G401.6 (cell line): ENCODE measurements around the gene RTF2.

Experiments used
- FAIRE-seq: peaks from 2 replicates; lab custom pipeline; 2012; peaks lifted over from hg19 to GRCh38; lab: Jason Lieb, UNC

Gene RTF2, protein sequence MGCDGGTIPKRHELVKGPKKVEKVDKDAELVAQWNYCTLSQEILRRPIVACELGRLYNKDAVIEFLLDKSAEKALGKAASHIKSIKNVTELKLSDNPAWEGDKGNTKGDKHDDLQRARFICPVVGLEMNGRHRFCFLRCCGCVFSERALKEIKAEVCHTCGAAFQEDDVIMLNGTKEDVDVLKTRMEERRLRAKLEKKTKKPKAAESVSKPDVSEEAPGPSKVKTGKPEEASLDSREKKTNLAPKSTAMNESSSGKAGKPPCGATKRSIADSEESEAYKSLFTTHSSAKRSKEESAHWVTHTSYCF

DNA sequence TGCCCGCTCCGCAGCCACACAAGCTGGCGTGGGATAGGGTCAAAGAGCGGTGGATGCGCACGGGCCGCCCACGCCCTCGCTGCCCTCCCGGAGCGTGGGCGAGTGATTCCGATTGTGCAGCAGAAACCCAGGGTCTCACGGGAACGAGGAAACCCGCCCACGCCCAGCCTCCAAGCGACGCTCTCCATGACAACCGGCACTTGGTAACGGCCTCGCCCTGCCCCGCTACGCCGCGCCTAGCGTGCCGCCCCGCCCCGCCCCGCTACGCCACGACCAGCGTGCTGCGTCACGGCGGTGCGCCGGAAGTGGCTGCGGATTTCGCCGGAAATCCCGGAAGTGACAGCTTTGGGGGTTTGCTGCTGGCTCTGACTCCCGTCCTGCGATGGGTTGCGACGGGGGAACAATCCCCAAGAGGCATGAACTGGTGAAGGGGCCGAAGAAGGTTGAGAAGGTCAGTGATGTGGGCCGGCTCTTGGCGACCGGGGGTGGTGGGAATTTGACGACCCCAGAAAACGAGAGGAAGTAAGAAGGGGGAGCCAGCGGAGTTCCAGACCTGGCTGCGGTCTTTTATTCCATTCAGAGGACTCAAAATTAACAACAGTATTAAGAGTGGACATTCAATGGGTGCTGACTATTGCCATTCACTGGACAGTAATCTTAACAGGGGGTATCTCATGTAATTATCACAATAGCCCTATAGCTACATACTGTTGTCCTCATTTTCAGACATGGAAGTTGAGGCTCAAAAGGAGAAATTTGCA lies at the start of gene RTF2:
Gene RTF2, plus strand, starts transcription at position 312 of the 761 bp plus-strand sequence. Its CDS starts 71 bp downstream, at position 383.
- FAIRE-seq: no peak

DNA sequence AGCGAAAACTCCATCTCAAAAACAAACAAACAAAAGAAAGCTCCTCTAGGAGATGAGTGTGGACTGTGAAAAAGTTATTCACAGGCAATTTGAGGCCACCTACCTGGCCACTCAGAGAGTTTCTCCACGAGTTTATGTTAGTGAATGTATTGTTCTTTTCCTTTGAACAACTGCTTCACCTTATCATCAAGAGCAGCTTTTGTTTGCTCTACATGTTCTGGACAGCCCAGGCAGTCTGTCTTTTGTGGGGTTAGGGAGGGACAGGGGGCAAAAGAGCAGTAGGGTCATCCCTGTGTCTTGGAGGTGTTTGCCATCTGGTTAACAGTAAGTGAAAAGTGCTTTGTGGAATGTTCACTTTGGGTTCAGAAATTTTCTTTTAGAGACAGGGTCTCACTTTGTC lies 48.4 kb upstream of the RTF2 start:
- no peak for FAIRE-seq

DNA sequence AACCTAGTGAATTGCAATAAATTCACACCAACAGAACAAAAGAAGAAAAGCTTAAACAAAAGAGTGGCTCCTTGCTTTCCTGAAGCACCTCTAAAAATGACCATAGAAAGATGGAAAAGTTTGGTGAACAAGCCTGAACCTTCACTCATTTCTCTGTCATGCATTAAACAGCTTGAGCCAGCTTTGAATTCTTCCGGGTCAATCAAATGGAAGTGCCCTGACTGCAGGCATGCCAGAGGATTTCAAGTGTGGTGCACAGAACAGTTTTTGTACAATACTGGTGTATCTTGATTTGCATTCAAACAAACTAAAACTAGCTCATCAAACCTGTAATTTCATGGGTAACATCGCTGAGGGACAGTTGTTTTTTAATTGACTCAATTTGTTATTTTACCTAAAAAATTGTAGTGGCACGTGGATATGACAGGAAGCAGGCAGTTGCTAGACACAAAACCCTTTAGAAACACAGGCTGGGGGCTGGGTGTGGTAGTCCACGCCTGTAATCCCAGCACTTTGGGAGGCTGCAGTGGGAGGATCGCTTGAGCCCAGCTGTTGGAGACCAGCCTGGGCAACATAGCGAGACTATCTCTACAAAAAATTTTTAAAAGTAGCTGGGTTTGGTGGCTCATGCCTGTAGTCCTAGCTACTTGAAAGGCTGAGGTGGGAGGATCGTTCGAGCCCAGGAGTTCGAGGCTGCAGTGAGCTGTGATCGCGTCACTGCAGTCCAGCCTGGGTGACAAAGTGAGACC lies 47.3 kb upstream of the RTF2 start:
- FAIRE-seq: no peak

DNA sequence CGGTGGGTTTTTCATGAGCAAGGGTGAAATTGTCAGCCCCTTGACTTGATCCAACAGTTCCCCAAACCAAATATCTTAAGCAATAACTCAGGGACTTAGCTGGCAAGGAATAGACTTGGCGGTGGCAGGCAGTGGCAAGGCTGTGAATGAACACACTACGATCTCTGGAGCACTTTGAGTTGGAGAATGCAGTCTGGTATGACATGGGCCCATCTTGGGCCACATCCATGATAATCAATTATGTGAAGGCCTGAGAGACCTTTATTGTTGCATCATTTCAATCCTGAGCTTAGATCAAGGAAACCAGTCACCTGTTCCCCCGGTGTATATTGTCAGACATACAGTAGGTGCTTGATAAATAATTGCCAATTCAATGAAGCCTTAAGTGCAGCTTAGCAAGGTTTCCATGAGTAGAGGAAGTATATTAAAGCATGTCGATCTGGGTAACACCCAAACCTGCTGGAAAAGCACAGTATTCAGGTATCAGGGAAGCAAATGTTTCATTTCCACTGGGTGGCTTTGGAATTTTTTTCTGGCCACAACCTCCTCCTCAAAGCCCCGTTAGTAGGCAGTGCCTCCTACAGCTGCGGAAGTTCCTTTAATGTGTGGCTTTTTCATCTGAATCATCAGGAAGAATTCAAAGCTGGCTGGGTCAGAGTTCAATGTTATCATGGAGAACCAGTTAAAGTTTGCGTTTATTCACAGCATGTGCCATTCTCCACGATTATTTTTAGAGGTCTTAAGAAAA lies 46.2 kb upstream of the RTF2 start:
- no peak for FAIRE-seq

DNA sequence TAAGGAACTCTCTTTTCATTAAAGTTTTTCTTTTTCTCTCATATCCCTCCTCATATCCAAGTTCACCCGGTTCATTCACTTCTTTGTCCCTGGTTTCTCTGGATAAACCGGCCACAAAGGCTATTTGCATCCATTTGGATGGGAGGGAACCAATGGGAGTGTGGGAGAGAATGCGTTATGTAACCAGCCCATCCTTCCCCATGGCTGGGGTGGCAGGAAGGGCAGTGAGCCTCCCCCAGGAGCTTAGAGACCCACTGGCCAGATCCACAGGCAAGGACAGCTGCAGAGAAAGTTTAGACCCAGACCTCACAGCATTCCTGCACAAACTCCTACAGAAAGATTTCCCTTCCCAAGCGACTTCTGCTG lies 45.6 kb upstream of the RTF2 start:
- no peak for FAIRE-seq

DNA sequence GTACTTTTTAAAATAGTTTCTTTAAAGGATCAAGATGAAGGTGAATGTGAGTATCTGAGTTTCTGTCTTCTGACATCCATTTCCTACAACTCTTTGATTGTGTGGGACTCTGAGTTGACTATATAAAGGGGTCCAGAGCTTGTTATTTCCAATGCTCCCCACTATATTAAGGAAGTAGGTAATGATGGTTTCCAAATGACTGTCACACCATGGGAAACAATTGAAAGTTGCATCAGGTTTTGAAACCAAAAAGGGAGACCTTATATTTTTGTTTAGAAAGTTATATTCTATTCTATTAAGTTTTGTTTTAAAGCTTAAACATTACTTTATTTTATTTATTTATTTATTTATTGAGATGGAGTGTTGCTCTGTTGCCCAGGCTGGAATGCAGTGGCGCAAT lies 45.2 kb upstream of the RTF2 start:
- no peak for FAIRE-seq

DNA sequence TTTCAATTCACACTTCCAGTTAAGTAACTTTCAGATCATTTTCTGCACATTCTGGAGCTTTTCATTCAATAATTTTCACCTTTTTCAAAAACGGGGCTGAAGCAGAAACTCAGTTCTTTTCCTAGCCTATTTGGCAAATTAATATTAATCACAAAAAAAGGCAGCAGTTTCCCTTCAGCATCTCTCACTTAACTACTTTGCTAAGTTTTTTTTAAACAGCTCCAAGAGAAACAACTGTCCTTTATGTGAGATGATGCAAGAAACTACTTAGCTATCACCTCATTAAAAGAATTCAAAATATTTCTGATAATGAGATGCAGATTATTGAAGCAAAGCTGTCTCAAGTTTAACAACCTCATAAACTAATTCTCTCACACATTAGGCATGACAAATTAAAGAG lies 44.5 kb upstream of the RTF2 start:
- FAIRE-seq: no peak

DNA sequence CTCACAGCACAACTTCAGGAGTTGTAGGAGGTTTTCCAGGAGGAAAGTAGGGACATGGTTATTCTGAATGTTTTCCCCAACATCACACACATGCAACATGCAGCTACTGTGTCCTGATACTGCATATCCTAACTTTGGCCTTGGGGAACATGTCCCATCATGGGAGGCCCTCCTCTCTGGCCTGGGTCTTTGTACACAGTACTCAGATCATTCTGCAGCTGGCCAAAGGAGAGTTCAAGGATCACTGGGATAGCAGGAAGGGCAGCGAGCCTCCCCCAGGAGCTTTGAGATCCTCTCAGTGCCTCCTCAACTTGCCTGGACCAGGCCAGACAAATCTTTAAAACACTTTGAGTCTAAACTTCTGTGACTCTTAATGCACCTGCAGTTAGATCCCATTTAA lies 43.5 kb upstream of the RTF2 start:
- FAIRE-seq: no peak

DNA sequence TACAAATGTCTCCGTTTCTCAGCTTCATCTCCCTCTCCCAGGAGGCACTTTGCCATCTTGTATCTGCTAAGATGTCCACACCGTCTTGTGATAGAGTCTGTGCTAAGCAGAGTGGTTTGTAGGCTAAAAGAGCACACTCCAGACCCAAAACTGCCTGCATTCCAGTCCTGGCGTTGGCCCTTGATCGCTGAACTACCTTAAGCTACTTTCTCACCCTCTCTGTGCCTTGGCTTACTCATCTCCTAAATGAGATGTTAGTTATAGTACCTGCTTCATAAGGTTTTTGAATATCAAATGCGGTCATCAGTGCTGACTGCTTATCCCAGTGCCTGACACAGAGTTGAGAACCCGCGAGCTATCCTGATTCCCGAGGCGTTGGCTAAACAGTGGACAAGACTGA lies 42.4 kb upstream of the RTF2 start:
- no peak for FAIRE-seq

DNA sequence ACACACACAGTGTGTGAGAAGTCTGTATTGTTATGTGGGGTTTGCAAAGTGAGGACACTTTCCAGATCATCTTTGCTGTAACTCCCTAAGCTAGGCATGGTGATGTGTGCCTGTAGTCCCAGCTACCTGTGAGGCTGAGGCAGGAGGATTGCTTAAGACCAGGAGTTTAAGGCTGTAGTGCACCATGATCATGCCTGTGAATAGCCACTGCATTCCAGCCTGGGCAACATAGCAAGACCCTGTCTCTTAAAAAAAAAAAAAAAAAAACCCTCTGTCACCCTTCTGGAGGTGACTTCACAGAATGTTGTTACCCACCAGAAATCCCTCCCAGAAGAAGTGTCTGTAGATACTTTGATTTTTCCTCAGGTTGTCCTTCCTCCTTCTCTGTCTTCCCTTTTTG lies 41.5 kb upstream of the RTF2 start:
- no peak for FAIRE-seq

DNA sequence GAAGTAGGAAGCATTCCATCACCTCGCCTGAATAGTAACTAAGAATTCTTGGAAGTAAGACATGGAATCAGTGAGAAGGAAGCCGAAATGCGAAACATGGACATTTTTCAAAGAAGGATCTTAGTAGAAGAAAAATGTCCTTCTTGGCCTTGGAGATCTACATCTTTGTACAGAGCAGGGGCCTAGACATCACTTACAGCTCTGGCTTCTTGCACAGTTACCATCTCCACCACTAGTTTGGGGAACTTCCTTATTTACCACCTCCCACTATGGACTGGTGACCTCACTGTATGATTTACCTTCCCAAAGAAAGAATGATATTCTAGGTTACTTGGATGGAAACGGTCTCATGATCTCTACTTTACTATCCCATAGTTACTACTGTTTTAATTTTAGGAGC lies 40.6 kb upstream of the RTF2 start:
- FAIRE-seq: no peak

DNA sequence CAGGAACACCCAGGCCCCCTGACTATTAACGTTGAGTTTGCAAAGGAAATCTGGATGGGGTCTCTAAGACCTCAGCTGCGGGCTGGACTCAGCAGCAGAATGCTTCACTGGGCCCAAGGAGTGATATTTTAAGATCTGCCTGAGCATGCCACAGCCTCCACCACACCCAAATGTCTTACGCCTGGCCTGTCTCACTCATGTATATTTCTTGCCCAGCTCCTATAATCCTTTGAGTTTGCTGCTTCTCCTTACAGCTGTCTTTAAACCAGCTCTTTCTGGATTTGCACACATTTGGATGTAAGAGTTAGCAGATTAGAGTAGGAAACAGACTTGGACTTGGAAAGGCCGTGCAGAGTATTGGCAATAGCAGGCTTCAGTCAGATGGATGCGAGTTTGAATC lies 40.0 kb upstream of the RTF2 start:
- no peak for FAIRE-seq

DNA sequence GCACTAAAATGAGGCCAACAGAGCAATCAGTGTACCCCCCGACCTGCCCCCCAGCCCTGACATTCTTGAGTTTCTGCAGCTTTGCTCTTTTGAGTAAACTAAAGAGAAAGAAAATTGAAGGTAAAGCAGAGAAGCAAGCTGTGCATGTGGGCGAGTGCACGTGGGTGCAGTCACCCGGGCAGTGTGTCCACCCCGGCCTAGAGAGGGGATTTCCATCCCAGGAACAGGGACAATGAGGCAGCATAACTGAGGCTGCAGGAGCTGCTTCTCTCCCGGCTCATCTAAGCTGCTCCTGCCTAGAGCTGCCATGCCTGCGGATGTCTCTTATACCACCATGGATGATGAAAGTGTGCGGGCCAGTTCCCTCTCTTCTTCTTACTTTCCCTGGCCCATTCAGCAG lies 39.5 kb upstream of the RTF2 start:
- FAIRE-seq: no peak

DNA sequence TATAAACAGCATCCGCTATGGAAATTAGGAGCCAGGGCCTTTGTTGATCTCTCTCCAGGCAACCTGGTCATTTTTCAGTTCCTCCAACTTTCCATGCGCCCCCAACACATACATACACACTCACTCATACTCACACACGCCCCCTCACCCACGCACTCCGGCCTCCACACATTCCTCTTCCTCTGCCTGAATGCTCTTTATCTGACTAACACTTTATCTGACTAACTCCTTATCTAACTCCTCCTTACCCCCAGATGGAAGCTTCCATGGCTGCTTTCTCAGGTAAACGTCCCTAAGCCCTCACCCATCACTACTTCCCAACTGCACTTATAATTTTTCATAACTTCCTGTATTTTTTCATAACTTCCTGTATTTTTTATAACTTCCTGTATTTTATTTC lies 38.9 kb upstream of the RTF2 start:
- FAIRE-seq: no peak

DNA sequence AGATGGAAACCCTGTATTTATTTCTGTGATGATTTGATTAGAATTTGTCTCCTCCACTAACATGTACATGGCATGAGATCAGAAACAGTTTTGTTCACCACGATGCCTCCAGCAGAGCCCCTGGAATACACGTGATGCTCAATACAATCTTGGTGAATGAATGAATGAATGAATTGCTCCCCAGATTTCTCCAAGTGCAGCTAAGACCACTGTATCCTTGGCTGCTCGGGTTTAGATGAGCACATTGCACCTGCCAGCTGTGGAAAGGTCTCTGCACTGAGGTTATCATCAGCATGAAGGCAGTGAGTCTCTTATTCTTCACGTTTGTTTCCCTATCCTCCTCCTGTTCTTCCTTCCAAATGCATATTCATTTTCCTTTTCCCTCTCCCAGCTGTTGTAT lies 38.5 kb upstream of the RTF2 start:
- FAIRE-seq: no peak

DNA sequence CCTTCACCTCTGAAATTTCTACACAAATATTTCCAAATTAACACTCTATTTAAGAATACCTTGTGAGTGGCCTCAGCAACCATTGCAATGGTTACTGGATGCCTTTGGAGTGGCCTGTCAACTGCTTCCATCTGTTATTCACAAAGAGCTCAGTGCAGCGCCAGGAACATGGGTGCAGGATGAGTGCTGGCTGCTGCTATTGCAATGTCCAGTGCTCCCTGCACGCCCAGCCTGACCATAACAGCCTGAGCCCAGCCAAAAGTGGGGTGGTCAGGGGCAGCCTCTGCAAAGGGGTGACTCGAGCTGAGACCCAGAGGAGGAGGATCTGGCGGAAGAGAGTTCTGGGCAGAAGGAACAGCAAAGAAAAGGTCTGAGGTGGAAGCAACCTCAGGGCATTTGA lies 38.0 kb upstream of the RTF2 start:
- FAIRE-seq: no peak

DNA sequence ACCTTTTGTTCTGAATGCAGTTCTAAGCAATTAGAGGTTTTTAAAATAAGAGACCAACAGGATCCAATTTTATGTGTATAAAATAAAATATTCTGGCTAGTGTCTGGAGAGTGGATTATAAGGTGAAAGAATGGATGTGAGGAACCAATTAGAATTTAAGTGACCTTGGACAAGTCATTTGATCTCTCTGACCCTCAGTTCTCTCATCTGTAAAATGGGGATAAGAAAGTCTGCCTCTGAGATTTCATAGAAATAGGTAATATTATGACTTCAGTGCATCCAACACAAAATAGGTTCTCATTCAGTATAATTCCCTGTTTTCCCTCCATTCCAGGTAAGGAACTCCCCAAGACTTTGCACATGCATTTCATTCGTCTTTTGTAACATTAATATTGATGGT lies 37.5 kb upstream of the RTF2 start:
- no peak for FAIRE-seq

DNA sequence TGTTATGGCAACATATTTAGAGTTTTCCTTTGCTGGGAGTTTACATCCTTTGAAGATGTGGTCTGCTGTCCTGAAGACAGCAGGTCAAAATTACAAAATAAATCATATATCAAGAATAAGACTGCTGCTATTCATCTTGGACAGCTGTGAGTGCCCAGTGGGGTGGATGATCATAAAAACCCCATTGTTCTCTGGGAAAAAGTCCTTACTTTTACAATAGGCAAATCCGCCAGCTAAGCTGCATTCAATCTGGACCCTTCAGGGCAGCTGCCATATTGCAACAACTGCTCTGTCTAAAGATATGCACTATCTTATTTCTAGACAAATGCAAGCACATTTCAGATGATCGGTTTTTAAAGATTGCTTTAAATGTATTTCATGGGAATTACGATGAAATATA lies 37.0 kb upstream of the RTF2 start:
- no peak for FAIRE-seq

DNA sequence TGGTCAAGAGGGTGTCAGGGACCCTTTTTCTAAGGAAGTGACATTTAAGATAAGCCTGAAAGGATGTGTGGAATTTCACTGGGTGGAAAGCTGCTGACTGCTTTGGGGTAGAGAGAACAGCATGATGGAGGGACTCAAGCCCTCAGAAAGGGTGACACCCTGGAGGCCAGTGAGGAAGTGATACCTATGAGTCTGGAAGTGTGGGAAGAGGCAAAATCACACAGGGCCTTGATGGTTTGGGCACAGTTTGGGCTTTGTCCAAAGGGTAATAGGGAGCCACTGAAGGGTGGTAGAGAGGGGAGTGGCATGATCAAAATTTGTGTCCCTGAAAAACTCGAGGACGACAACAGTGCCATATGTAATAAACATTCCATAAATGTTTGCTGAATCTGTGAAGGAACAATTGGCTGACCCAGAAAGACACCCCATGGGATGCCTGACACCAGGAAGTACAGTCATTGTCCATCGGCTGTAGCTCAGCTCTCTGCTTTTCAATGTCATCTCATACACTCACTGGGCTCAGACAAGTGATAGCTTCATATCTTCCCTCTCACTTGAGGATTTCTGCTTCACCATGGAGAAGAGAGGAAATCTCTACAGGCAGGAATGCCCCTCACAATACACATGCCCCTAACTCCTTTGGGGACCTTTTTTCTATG lies 35.1 kb upstream of the RTF2 start:
- no peak for FAIRE-seq

DNA sequence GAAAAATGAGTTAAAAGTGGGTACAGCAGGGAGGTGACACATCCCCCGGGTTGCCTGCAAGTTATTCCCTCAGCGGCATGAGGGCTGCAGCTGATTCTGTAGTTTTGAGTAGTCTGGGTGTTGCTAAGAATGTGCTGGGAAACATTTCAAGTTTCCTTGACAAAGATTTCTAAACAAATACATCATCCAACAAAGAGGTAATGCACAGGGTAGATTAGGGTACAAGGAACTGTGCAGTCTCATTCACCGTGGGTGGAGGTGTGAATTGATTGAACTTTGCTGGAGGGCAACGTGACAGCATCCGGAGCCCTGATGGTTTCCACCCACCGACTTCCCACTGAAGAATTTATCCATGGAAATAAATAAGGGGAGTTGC lies 34.6 kb upstream of the RTF2 start:
- no peak for FAIRE-seq

DNA sequence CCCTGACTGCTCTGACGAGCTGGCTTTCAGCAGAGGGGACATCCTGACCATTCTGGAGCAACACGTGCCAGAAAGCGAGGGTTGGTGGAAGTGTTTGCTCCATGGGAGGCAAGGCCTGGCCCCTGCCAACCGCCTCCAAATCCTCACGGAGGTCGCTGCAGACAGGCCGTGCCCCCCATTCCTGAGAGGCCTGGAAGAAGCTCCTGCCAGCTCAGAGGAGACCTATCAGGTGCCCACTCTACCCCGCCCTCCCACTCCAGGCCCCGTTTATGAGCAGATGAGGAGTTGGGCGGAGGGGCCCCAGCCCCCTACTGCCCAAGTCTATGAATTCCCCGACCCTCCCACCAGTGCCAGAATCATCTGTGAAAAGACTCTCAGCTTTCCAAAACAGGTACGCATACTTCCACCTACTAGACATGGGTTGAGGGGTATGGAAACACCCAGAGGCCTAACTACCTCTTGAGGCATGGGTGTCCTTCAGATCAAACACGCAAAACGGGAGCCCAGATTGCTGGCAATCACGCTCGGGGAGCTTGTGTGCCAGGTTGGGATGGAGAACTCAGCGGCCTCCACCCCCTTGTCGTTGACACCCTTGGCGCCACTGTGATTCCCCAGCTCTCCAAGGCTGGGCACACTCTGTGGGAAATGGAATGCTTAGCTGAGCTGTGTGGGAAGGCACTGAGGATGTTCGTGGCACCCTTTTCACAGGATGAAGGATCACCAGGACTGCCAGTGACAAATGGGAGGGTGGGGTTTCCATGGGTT lies 31.0 kb upstream of the RTF2 start:
- FAIRE-seq: no peak

DNA sequence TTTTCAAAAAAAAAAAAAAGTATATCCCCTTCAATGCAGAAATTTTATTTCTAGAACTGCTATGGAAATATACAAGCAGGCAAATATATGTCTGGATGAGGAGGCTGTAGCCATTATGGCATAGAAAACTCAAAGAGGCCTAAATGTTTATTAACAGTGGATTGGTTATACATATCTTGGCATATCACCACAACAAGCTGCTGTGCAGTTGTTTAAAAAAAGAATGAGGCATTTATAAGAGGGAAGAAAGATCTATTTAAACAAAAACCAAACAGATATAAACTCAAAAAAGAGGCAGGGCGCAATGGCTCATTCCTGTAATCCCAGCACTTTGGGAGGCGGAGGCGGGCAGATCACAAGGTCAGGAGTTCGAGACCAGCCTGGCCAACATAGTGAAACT lies 30.1 kb upstream of the RTF2 start:
- no peak for FAIRE-seq
